H1 (cell line): ENCODE results near the gene RBM27. TPM values are rescaled to one million over a fixed set of nuclear protein-coding genes. Genes with fewer than 3 reads are reported as not detected.

Experiments
- CTCF ChIA-PET: fragments of 300-600 bp; sonication (Branson Sonifier 250); formaldehyde crosslinking; loops from one replicate; lab custom pipeline; 2021; ENCODE audit not compliant: partially characterized antibody; lab: Charles Lee
- POLR2A ChIA-PET: fragments of 300-600 bp; sonication (Branson Sonifier 250); formaldehyde crosslinking; loops from one replicate; lab custom pipeline; 2021; ENCODE audit warnings: inconsistent platforms; ENCODE audit not compliant: partially characterized antibody; lab: Charles Lee
- DNase-seq, 2 experiments: peaks; one replicate each; pipeline versions ENCODE4 v3.0.0 to v3.0.0-alpha.2; 2010 to 2022; ENCODE audit warnings: low spot score in 2 of 2, low read depth in 1 of 2, mixed read lengths in 1 of 2
- FAIRE-seq: peaks from 2 replicates; lab custom pipeline; 2011; peaks lifted over from hg19 to GRCh38; lab: Jason Lieb, UNC
- H2AFZ ChIP-seq: 2 replicates; pipeline ENCODE4 v1.8.1; 2012; ENCODE audit warnings: low read length, inconsistent platforms
- H2AK5ac ChIP-seq: 2 replicates; pipeline ENCODE4 v1.6.1; 2013; ENCODE audit warnings: low read depth, low read length
- H2BK120ac ChIP-seq: replicated peaks from 2 replicates; pipeline ENCODE3; 2013; ENCODE audit warnings: low read depth, low read length, inconsistent platforms
- H2BK12ac ChIP-seq: 2 replicates; pipeline ENCODE4 v1.6.1; 2013; ENCODE audit warnings: low read depth, low read length
- H2BK15ac ChIP-seq: 2 replicates; pipeline ENCODE4 v1.6.1; 2013; ENCODE audit warnings: low read length
- H2BK20ac ChIP-seq: 2 replicates; pipeline ENCODE4 v1.6.1; 2013; ENCODE audit warnings: low read length
- H2BK5ac ChIP-seq: 2 replicates; pipeline ENCODE4 v1.6.1; 2013; ENCODE audit warnings: low read depth, low read length
- H3K14ac ChIP-seq: 2 replicates; pipeline ENCODE4 v1.6.1; 2013; ENCODE audit warnings: inconsistent platforms; ENCODE audit not compliant: insufficient read length
- H3K18ac ChIP-seq: 2 replicates; pipeline ENCODE4 v1.6.1; 2013; ENCODE audit warnings: low read length; ENCODE audit errors: extremely low read depth
- H3K23ac ChIP-seq: 2 replicates; pipeline ENCODE4 v1.6.1; 2013; ENCODE audit warnings: inconsistent platforms; ENCODE audit not compliant: insufficient read length
- H3K23me2 ChIP-seq: 2 replicates; pipeline ENCODE4 v1.6.1; 2013; ENCODE audit warnings: low read depth, low read length
- H3K27ac ChIP-seq: 2 replicates; pipeline ENCODE4 v1.6.1; 2011; ENCODE audit warnings: low read depth, low read length, inconsistent platforms
- H3K27me3 ChIP-seq, 4 experiments: replicated peaks in 1 of 4; 1 replicate in 1 of 4; 2 replicates in 3 of 4; pipeline versions ENCODE4 v1.6.1 to v1.8.1; 2011 to 2013; ENCODE audit warnings: low read length in 3 of 4, mild to moderate bottlenecking in 3 of 4, inconsistent platforms in 2 of 4, mixed read lengths in 2 of 4, moderate library complexity in 1 of 4; ENCODE audit not compliant: control insufficient read depth in 3 of 4, insufficient read depth in 3 of 4; ENCODE audit errors: extremely low read depth in 1 of 4
- H3K36me3 ChIP-seq, 4 experiments: 2 replicates each; pipeline versions ENCODE4 v1.6.1 to v1.8.1; 2011 to 2013; ENCODE audit warnings: mild to moderate bottlenecking in 4 of 4, low read length in 3 of 4, moderate library complexity in 2 of 4, control low read depth in 1 of 4, inconsistent platforms in 1 of 4; ENCODE audit not compliant: insufficient read depth in 4 of 4, control insufficient read depth in 2 of 4
- H3K4ac ChIP-seq: replicated peaks from 2 replicates; pipeline ENCODE3; 2013; ENCODE audit warnings: low read length, low read depth, mixed read lengths, inconsistent platforms; ENCODE audit not compliant: insufficient read length
- H3K4me1 ChIP-seq, 4 experiments: replicated peaks in 1 of 4; 1 replicate in 1 of 4; 2 replicates in 3 of 4; pipeline versions ENCODE4 v1.6.1 to v1.8.1; 2011 to 2013; ENCODE audit warnings: low read length in 3 of 4, inconsistent platforms in 2 of 4, mixed read lengths in 1 of 4; ENCODE audit not compliant: insufficient read depth in 4 of 4, control insufficient read depth in 3 of 4
- H3K4me2 ChIP-seq, 2 experiments: 2 replicates each; pipeline versions ENCODE4 v1.6.1 to v1.8.1; 2011 to 2013; ENCODE audit warnings: low read depth in 2 of 2, low read length in 2 of 2, control low read depth in 1 of 2, inconsistent platforms in 1 of 2, mild to moderate bottlenecking in 1 of 2; ENCODE audit not compliant: insufficient read depth in 1 of 2
- H3K4me3 ChIP-seq, 4 experiments: fragments of 200-600, 300-600 bp in 1 of 4; sonication (generic), shearing (Covaris generic), sonication (Bioruptor Twin) in 1 of 4; 2 replicates each; pipeline versions ENCODE4 v1.5.1 to v1.8.1; 2011 to 2016; ENCODE audit warnings: low read length in 4 of 4, low read depth in 3 of 4, control low read depth in 2 of 4, inconsistent platforms in 2 of 4, mild to moderate bottlenecking in 2 of 4, mixed read lengths in 1 of 4, moderate library complexity in 1 of 4; ENCODE audit not compliant: insufficient read depth in 2 of 4; ENCODE audit errors: extremely low read depth in 1 of 4
- H3K56ac ChIP-seq: replicated peaks from 2 replicates; pipeline ENCODE3; 2013; ENCODE audit warnings: low read depth, mild to moderate bottlenecking, mixed read lengths, low read length, inconsistent platforms; ENCODE audit not compliant: insufficient read length
- H3K79me1 ChIP-seq: 2 replicates; pipeline ENCODE4 v1.6.1; 2013; ENCODE audit warnings: low read depth, low read length, control low read depth
- H3K79me2 ChIP-seq, 2 experiments: 2 replicates each; pipeline versions ENCODE4 v1.6.1 to v1.8.1; 2012 to 2013; ENCODE audit warnings: low read length in 2 of 2, mild to moderate bottlenecking in 2 of 2, inconsistent platforms in 1 of 2; ENCODE audit not compliant: insufficient read depth in 2 of 2, control insufficient read depth in 1 of 2
- H3K9ac ChIP-seq, 4 experiments: replicated peaks in 1 of 4; 1 replicate in 1 of 4; 2 replicates in 3 of 4; pipeline versions ENCODE4 v1.6.1 to v1.8.1; 2011 to 2013; ENCODE audit warnings: low read depth in 3 of 4, low read length in 3 of 4, control low read depth in 2 of 4, mild to moderate bottlenecking in 2 of 4, moderate library complexity in 2 of 4, inconsistent platforms in 1 of 4; ENCODE audit errors: extremely low read depth in 1 of 4
- H3K9me3 ChIP-seq, 2 experiments: 2 replicates each; pipeline versions ENCODE4 v1.6.1 to v1.8.1; 2012 to 2013; ENCODE audit warnings: mild to moderate bottlenecking in 2 of 2, moderate library complexity in 2 of 2, control low read depth in 1 of 2, inconsistent platforms in 1 of 2, low read depth in 1 of 2, low read length in 1 of 2, mixed read lengths in 1 of 2; ENCODE audit not compliant: insufficient read depth in 2 of 2
- H4K20me1 ChIP-seq, 2 experiments: replicated peaks in 1 of 2; 2 replicates each; pipeline versions ENCODE3 to v1.8.1; 2011 to 2013; ENCODE audit warnings: inconsistent platforms in 2 of 2, low read length in 2 of 2, mild to moderate bottlenecking in 1 of 2; ENCODE audit not compliant: insufficient read depth in 2 of 2, control insufficient read depth in 1 of 2
- H4K5ac ChIP-seq: 2 replicates; pipeline ENCODE4 v1.6.1; 2013; ENCODE audit warnings: low read length, low read depth, mixed read lengths, inconsistent platforms; ENCODE audit not compliant: insufficient read length
- H4K8ac ChIP-seq: 2 replicates; pipeline ENCODE4 v1.8.0; 2013; ENCODE audit warnings: mild to moderate bottlenecking, moderate library complexity, low read length, inconsistent platforms; ENCODE audit not compliant: insufficient read depth; ENCODE audit errors: extremely low read depth
- H4K91ac ChIP-seq: replicated peaks from 2 replicates; pipeline ENCODE3; 2013; ENCODE audit warnings: low read length, mixed read lengths, inconsistent platforms; ENCODE audit not compliant: insufficient read length
- ATF2 ChIP-seq: IDR thresholded peaks from 2 replicates; pipeline ENCODE4 v1.6.1; 2012; ENCODE audit warnings: low read length, inconsistent platforms
- CTCF ChIP-seq, 3 experiments: IDR thresholded peaks; 1 replicate in 2 of 3; 2 replicates in 1 of 3; pipeline versions ENCODE4 v1.5.1 to v1.6.1; 2011; ENCODE audit warnings: low read length in 3 of 3, mild to moderate bottlenecking in 3 of 3, inconsistent platforms in 2 of 3, low read depth in 1 of 3, moderate library complexity in 1 of 3; ENCODE audit not compliant: insufficient read depth in 1 of 3; ENCODE audit errors: control extremely low read depth in 1 of 3
- EGR1 ChIP-seq: IDR thresholded peaks from 2 replicates; pipeline ENCODE4 v1.6.1; 2011; ENCODE audit warnings: low read depth, low read length, borderline replicate concordance
- FOSL1 ChIP-seq: IDR thresholded peaks from 2 replicates; pipeline ENCODE4 v1.6.1; 2011; ENCODE audit warnings: mild to moderate bottlenecking, low read depth, low read length, moderate library complexity; ENCODE audit not compliant: insufficient read depth
- JUND ChIP-seq: IDR thresholded peaks from 2 replicates; pipeline ENCODE4 v1.6.1; 2011; ENCODE audit warnings: mild to moderate bottlenecking, improper control_type of control experiment, low read length
- SIN3A ChIP-seq, 2 experiments: IDR thresholded peaks in 1 of 2; conservative IDR thresholded peaks in 1 of 2; 2 replicates each; pipeline ENCODE4 v1.6.1; 2011 to 2012; ENCODE audit warnings: low read length in 2 of 2, improper control_type of control experiment in 1 of 2, low read depth in 1 of 2, mild to moderate bottlenecking in 1 of 2
- SIRT6 ChIP-seq: IDR thresholded peaks from one replicate; pipeline ENCODE4 v1.7.1; 2012; ENCODE audit warnings: low read length, inconsistent platforms
- WGBS, 2 experiments: shearing (Covaris generic) in 1 of 2; methylation state at CpG; one replicate each; pipeline versions ENCODE4 v1.1.6 to v1.1.7; 2013 to 2015; ENCODE audit warnings: low lambda C conversion rate in 2 of 2, mixed read lengths in 2 of 2, inconsistent platforms in 1 of 2, low coverage in 1 of 2, missing lambda C conversion rate in 1 of 2; ENCODE audit not compliant: insufficient replicate concordance in 2 of 2, insufficient coverage in 1 of 2, insufficient read length in 1 of 2; ENCODE audit errors: extremely low coverage in 1 of 2, missing lambda C conversion rate in 1 of 2; 5-methylcytosine and 5-hydroxymethylcytosine counted together
- polyA plus RNA-seq, 7 experiments: library from polyadenylated mRNA; depleted of rRNA in 3 of 7; stranded (reverse) in 5 of 7; unstranded in 2 of 7; fragments of >200 nt in 5 of 7; fragments of 200-250 nt in 2 of 7; gene quantifications; 1 replicate in 5 of 7; 2 replicates in 1 of 7; 4 replicates in 1 of 7; pipeline versions ENCODE4 v1.2.1 to v1.2.3, GENCODE V29; 2011 to 2013; ENCODE audit warnings: missing spikeins in 2 of 7, mixed read lengths in 2 of 7
- total RNA-seq: library from RNA; stranded (reverse); fragmentation: NEBNext Ultra II Directional; extraction: Animal tissue kit (Norgen Biotek cat#: 25700); gene quantifications from 2 replicates; pipeline ENCODE4 v1.2.1, GENCODE V29; 2021
- TF ChIP-seq, protein P1 (sequence below): IDR thresholded peaks from 2 replicates; pipeline ENCODE4 v1.6.1; 2011; ENCODE audit warnings: low read depth, mild to moderate bottlenecking, low read length; ENCODE audit not compliant: insufficient read depth

The RBM27 gene
- total and polyA plus RNA-seq, 2 of the 8 experiments (the other 6 are each of a cell fraction or from before 2014, with no cell fraction given): 13.1 to 42.9 TPM

- no peak overlapping the region for H2AK5ac ChIP-seq
- no peak overlapping the region for H3K4ac ChIP-seq
- H2BK5ac ChIP-seq: no peak overlapping the region
- H2BK20ac ChIP-seq: no peak overlapping the region
- H3K27me3 ChIP-seq: no peaks in the 10 kb centered on the region
- H3K23ac ChIP-seq: no peak overlapping the region
- H4K91ac ChIP-seq: no peak overlapping the region
- 89% methylated on average over 6 of the region's 6 CpGs; no CpG with 5 or more reads in 1 of the 2 experiments for WGBS, 2 experiments
- no peak overlapping the region for H3K4me3 ChIP-seq
- H2BK120ac ChIP-seq: no peak overlapping the region
- no peak overlapping the region for H3K27ac ChIP-seq
- H3K14ac ChIP-seq: no peak overlapping the region
- H2BK15ac ChIP-seq: no peak overlapping the region
- no peak overlapping the region for H4K5ac ChIP-seq
- H4K20me1 ChIP-seq: no peaks in the 10 kb centered on the region
- H3K23me2 ChIP-seq: no peaks in the 10 kb centered on the region
- H3K56ac ChIP-seq: no peak overlapping the region
- no peaks in the 10 kb centered on the region for H3K79me1 ChIP-seq
- ChIA-PET CTCF (no interaction called here), POLR2A (no interaction called here)
- H3K4me1 ChIP-seq: no peaks in the 10 kb centered on the region
- H3K18ac ChIP-seq: no peak overlapping the region
- no peak overlapping the region for H2AFZ ChIP-seq
- no peaks in the 10 kb centered on the region for H3K36me3 ChIP-seq
- no peaks in the 10 kb centered on the region for H3K9me3 ChIP-seq
- FAIRE-seq (no peak), DNase-seq (no peak)
- H4K8ac ChIP-seq: no peak overlapping the region
- H3K9ac ChIP-seq: no peak overlapping the region
- H3K79me2 ChIP-seq: no peaks in the 10 kb centered on the region
- H2BK12ac ChIP-seq: no peak overlapping the region
- no peak overlapping the region for H3K4me2 ChIP-seq
- no peak for TF ChIP-seq ATF2
- TF ChIP-seq EGR1: no peak
- TF ChIP-seq SIN3A (conservative IDR thresholded peaks at IDR 0.05 in 1 of 2, IDR thresholded peaks at IDR 0.05 in 1 of 2; ENCODE audit: low read depth in 1 of 2, low read length in 2 of 2): no peak
- no peak for TF ChIP-seq JUND
- TF ChIP-seq FOSL1: no peak
- no peak for TF ChIP-seq CTCF (IDR thresholded peaks at IDR 0.05; ENCODE audit: control extremely low read depth in 1 of 3, insufficient read depth in 1 of 3, low read depth in 1 of 3, low read length in 3 of 3)
- TF ChIP-seq, protein P1, sequence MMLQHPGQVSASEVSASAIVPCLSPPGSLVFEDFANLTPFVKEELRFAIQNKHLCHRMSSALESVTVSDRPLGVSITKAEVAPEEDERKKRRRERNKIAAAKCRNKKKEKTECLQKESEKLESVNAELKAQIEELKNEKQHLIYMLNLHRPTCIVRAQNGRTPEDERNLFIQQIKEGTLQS: no peak
- TF ChIP-seq SIRT6: no peak
Measured at GRCh38 chr5:146196459-146197048, 6.9 kb upstream of the RBM27 start.
